Measurements from ENCODE around the gene KARS1.

- TF ChIP-seq CTCF (conservative IDR thresholded peaks at IDR 0.05; ENCODE audit: low read depth, low read length) (no peak), EZH2 (IDR thresholded peaks at IDR 0.05; ENCODE audit: borderline replicate concordance, low read depth, low read length, poor library complexity, severe bottlenecking) (no peak)
Observed at GRCh38 chr16:75603241-75603640, 44.2 kb downstream of the KARS1 start.

Data from A673 (cell line).